Activated T-cell treated with anti-CD3 and anti-CD28 coated beads, Interleukin-2, amount 50 U/mL, for 4 hours (primary cell): ENCODE data around the gene LRRD1. TPM values are rescaled to one million over a fixed set of nuclear protein-coding genes. Genes with fewer than 3 reads are reported as not detected.
"Not testable (repeated sequence)": the region's sequence is repeated elsewhere in the genome, so short reads cannot be mapped to it uniquely, and the experiment has no call there.

ENCODE experiments used
- ATAC-seq, 2 donors: fragments of 200-7000 bp; cut with Tn5 transposase; one replicate each; pipeline ENCODE4 v1.10.0; 2021
- DNase-seq: peaks from one replicate; pipeline ENCODE4 v3.0.0-alpha.2; 2020
- H3K27me3 Mint-ChIP-seq: one replicate; pipeline ENCODE4 v1.8.0; 2021; ENCODE audit warnings: low read depth, mixed read lengths
- H3K36me3 Mint-ChIP-seq: one replicate; pipeline ENCODE4 v1.8.0; 2022; ENCODE audit warnings: mixed read lengths; ENCODE audit not compliant: insufficient read depth
- H3K4me1 Mint-ChIP-seq: one replicate; pipeline ENCODE4 v1.8.0; 2021; ENCODE audit warnings: low read depth, mixed read lengths
- H3K4me3 Mint-ChIP-seq: one replicate; pipeline ENCODE4 v1.8.0; 2021; ENCODE audit warnings: mild to moderate bottlenecking, moderate library complexity, mixed read lengths
- H3K9me3 Mint-ChIP-seq: one replicate; pipeline ENCODE4 v1.8.0; 2021; ENCODE audit warnings: mixed read lengths
- total RNA-seq, 3 donors: library from RNA; stranded (reverse); gene quantifications; one replicate each; pipeline ENCODE4 v1.2.1, GENCODE V29; 2021

LRRD1 gene
- total RNA-seq, 3 donors from 2014 or later: not detected

- DNase-seq: no peak
- H3K4me3 Mint-ChIP-seq: peak overlapping the region; percentile 94
- no peaks in the 10 kb centered on the region for H3K27me3 Mint-ChIP-seq
- H3K4me1 Mint-ChIP-seq: peaks cover 20% of the 10 kb centered on the region
- H3K9me3 Mint-ChIP-seq: no peaks in the 10 kb centered on the region
- ATAC-seq: peak; percentile 7
- H3K36me3 Mint-ChIP-seq: peaks cover 8% of the 10 kb centered on the region
Observed at GRCh38 chr7:92133133-92133736, 45.7 kb downstream of the LRRD1 start.

GRCh38 chr7:92131764-92132330, 47.1 kb downstream of the LRRD1 start:
- Mint-ChIP-seq H3K4me1 (peaks cover 20% of the 10 kb centered on the region), H3K4me3 (peak overlapping the region; percentile 16), H3K27me3 (no peaks in the 10 kb centered on the region), H3K36me3 (peaks cover 14% of the 10 kb centered on the region), H3K9me3 (no peaks in the 10 kb centered on the region)
- ATAC-seq (no peak), DNase-seq (no peak)

GRCh38 chr7:92131093-92131492, 47.8 kb downstream of the LRRD1 start:
- H3K4me3 Mint-ChIP-seq: no peak overlapping the region
- no peaks in the 10 kb centered on the region for H3K9me3 Mint-ChIP-seq
- H3K27me3 Mint-ChIP-seq: no peaks in the 10 kb centered on the region
- H3K36me3 Mint-ChIP-seq: peaks cover 20% of the 10 kb centered on the region
- DNase-seq (no peak), ATAC-seq (no peak)
- H3K4me1 Mint-ChIP-seq: peaks cover 20% of the 10 kb centered on the region

- ATAC-seq: no peak
- H3K27me3 Mint-ChIP-seq: no peaks in the 10 kb centered on the region
- H3K9me3 Mint-ChIP-seq: no peaks in the 10 kb centered on the region
- peaks cover 54% of the 10 kb centered on the region for H3K36me3 Mint-ChIP-seq
- no peaks in the 10 kb centered on the region for H3K4me1 Mint-ChIP-seq
- DNase-seq: no peak
- H3K4me3 Mint-ChIP-seq: no peak overlapping the region
Observed at GRCh38 chr7:92121681-92122080, 57.3 kb downstream of the LRRD1 start.

- Mint-ChIP-seq H3K27me3 (no peaks in the 10 kb centered on the region), H3K4me3 (no peak overlapping the region), H3K9me3 (no peaks in the 10 kb centered on the region), H3K36me3 (peaks cover 62% of the 10 kb centered on the region), H3K4me1 (no peaks in the 10 kb centered on the region)
- no peak for DNase-seq
- ATAC-seq: no peak
Observed at GRCh38 chr7:92119213-92119759, 59.7 kb downstream of the LRRD1 start.

GRCh38 chr7:92116949-92117348, 62.0 kb downstream of the LRRD1 start:
- Mint-ChIP-seq H3K36me3 (peaks cover 47% of the 10 kb centered on the region), H3K9me3 (no peaks in the 10 kb centered on the region), H3K4me3 (no peak overlapping the region), H3K4me1 (no peaks in the 10 kb centered on the region), H3K27me3 (no peaks in the 10 kb centered on the region)
- no peak for DNase-seq
- ATAC-seq: no peak

GRCh38 chr7:92115821-92116220, 63.1 kb downstream of the LRRD1 start:
- Mint-ChIP-seq H3K27me3 (no peaks in the 10 kb centered on the region), H3K9me3 (no peaks in the 10 kb centered on the region), H3K4me3 (no peak overlapping the region), H3K4me1 (no peaks in the 10 kb centered on the region), H3K36me3 (peaks cover 39% of the 10 kb centered on the region)
- ATAC-seq (no peak), DNase-seq (no peak)

- Mint-ChIP-seq H3K4me1 (no peaks in the 10 kb centered on the region), H3K9me3 (no peaks in the 10 kb centered on the region), H3K27me3 (no peaks in the 10 kb centered on the region), H3K36me3 (peaks cover 30% of the 10 kb centered on the region), H3K4me3 (no peak overlapping the region)
- DNase-seq (no peak), ATAC-seq (no peak)
Observed at GRCh38 chr7:92110857-92111256, 68.1 kb downstream of the LRRD1 start.

GRCh38 chr7:92108821-92109220, 70.1 kb downstream of the LRRD1 start:
- no peaks in the 10 kb centered on the region for H3K4me1 Mint-ChIP-seq
- H3K36me3 Mint-ChIP-seq: peaks cover 20% of the 10 kb centered on the region
- no peaks in the 10 kb centered on the region for H3K27me3 Mint-ChIP-seq
- no peak for ATAC-seq
- H3K4me3 Mint-ChIP-seq: no peak overlapping the region
- H3K9me3 Mint-ChIP-seq: no peaks in the 10 kb centered on the region
- DNase-seq: no peak

GRCh38 chr7:92102862-92103261, 76.1 kb downstream of the LRRD1 start:
- H3K4me3 Mint-ChIP-seq, H3K4me1 Mint-ChIP-seq, DNase-seq, H3K27me3 Mint-ChIP-seq, H3K9me3 Mint-ChIP-seq, ATAC-seq: not testable (repeated sequence)
- peaks cover 41% of the 10 kb centered on the region for H3K36me3 Mint-ChIP-seq

- DNase-seq: no peak
- Mint-ChIP-seq H3K27me3 (no peaks in the 10 kb centered on the region), H3K4me3 (no peak overlapping the region), H3K4me1 (no peaks in the 10 kb centered on the region), H3K36me3 (peaks cover 44% of the 10 kb centered on the region), H3K9me3 (no peaks in the 10 kb centered on the region)
- no peak for ATAC-seq
Observed at GRCh38 chr7:92100534-92100933, 78.4 kb downstream of the LRRD1 start.

- Mint-ChIP-seq H3K27me3 (no peaks in the 10 kb centered on the region), H3K4me3 (no peak overlapping the region), H3K36me3 (peaks cover 39% of the 10 kb centered on the region), H3K9me3 (no peaks in the 10 kb centered on the region), H3K4me1 (no peaks in the 10 kb centered on the region)
- ATAC-seq: no peak
- DNase-seq: no peak
Observed at GRCh38 chr7:92095380-92095779, 83.6 kb downstream of the LRRD1 start.

Other genes with a start within 250 kb of the LRRD1 start
- 10 to 100 TPM; 22.0 to 25.6 (median 23.9) TPM for gene AKAP9, start 238.3 kb downstream of the LRRD1 start, total RNA-seq
- gene CYP51A1, start 44.7 kb downstream of the LRRD1 start, total RNA-seq: 10 to 100 TPM; 42.2 to 44.8 (median 43.4) TPM
- 10 to 100 TPM; 30.4 to 30.7 (median 30.4) TPM for gene KRIT1, start 66.8 kb upstream of the LRRD1 start, total RNA-seq
- gene ANKIB1, start 66.8 kb upstream of the LRRD1 start, total RNA-seq: 10 to 100 TPM; 28.0 to 40.8 (median 38.3) TPM